Measurements from ENCODE around the gene THYN1.
"Not testable (repeated sequence)": the region's sequence is repeated elsewhere in the genome, so short reads cannot be mapped to it uniquely, and the experiment has no call there.

THYN1 gene

DNA sequence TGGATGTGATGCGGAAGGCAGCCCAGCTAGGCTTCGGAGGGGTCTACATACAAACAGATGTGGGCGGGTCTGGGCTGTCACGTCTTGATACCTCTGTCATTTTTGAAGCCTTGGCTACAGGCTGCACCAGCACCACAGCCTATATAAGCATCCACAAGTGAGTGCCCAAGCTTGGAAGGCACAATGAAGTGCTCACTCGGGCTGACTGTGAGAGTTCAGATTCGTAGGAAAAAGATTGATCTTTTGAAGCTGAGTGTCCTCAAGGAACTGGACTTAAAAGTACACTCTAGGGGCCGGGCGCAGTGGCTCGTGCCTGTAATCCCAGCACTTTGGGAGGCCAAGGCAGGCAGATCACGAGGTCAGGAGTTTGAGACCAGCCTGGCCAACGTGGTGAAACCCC, 3.9 kb upstream of the THYN1 start:
- H3K4me3 ChIP-seq (ENCODE audit: low read length): no peak overlapping the region
- DNase-seq (ENCODE audit: low read depth): no peak
- TF ChIP-seq, protein P1, sequence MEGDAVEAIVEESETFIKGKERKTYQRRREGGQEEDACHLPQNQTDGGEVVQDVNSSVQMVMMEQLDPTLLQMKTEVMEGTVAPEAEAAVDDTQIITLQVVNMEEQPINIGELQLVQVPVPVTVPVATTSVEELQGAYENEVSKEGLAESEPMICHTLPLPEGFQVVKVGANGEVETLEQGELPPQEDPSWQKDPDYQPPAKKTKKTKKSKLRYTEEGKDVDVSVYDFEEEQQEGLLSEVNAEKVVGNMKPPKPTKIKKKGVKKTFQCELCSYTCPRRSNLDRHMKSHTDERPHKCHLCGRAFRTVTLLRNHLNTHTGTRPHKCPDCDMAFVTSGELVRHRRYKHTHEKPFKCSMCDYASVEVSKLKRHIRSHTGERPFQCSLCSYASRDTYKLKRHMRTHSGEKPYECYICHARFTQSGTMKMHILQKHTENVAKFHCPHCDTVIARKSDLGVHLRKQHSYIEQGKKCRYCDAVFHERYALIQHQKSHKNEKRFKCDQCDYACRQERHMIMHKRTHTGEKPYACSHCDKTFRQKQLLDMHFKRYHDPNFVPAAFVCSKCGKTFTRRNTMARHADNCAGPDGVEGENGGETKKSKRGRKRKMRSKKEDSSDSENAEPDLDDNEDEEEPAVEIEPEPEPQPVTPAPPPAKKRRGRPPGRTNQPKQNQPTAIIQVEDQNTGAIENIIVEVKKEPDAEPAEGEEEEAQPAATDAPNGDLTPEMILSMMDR (IDR thresholded peaks at IDR 0.05; ENCODE audit: insufficient read depth, low read depth, low read length, missing control alignments): no peak

DNA sequence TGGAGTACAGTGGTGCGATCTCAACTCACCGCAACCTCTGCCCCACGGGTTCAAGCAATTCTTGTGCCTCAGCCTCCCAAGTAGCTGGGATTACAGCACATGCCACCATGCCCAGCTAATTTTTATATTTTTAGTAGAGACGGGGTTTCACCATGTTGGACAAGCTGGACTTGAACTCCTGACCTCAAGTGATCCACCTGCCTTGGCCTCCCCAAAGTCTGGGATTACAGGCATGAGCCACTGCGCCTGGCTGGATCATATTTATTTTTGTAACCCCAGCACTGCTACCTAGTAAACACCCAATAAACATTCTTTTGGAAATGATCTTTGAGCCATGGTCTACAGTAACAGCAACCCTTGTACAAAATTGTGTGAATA, 2.0 kb upstream of the THYN1 start:
- DNase-seq (ENCODE audit: low read depth); H3K4me3 ChIP-seq (ENCODE audit: low read length): not testable (repeated sequence)

DNA sequence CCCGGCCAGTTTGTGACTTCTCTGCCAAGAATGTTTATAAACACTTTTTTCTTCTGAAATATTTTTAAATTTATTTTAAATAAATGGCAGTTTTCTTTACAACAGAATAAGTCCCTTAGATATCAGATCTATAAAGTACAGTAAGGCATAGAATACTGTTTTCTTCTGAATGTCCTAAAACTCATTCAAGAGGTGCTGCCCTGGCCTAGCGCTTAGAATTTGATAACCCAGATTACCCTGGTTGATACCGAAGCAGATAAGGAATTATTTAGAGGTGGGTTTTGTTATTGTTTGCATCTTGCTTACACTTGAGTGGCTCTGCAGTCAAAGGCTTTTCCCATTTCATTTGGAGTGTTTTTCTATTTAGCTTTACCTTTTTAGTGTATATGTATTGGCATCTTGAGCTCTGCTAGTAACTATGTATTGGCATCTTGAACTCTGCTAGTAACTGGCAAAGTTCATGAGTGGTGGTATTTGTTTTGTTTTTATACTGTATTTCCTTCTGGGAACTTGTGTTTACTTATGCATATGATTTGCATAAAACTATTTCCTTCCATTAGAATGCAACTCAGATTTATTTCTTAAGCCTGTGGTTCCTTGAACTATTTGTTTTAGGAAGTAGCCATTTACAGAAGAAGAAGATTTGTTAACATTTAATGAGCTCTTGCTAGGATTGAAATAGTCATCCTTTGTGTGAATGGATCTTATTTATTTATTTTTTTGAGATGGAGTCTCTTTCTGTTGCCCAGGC, 1.5 kb upstream of the THYN1 start:
- DNase-seq (ENCODE audit: low read depth): no peak
- H3K4me3 ChIP-seq (ENCODE audit: low read length): peak overlapping the region; percentile 86
- TF ChIP-seq, protein P1 (IDR thresholded peaks at IDR 0.05; ENCODE audit: insufficient read depth, low read depth, low read length, missing control alignments): no peak

DNA sequence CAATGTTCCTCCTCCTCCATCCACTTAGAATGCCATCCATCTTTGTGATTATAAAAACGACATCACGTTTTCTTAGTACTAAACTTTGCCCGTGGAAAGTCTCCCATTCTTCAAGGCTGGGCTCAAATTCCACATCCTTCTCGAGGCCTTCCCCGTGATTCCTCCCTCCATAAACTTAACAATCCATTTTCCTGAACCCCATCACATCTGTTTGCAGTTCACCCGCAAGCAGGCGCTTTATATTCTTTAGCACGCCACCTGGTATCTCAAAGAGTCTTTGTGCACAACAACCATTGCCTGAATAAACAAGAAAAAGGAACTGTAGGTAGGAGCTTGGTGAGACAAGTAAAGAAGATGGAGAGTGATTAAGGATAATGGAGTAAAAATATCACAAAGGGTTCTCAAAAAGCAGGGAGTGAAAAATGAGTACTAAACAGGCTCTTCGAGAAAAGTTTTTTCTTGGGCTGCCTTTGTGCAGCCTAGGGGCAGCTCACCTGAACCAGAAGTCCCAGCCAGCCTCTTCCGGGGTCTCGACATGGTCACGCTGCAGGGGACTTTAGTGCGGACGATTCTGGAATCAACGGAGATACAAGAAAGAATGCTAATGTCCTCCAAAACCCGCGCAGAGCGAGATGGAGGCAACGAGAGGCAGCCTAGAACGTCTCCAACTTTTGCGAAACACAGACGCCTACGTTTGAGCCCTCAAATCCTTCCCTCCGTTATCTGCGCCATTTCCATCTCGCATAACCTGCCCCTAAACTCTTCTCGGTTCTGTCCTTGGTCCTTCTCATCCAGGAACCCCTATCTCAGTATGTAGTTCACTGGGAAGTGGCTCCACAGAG, 585 bp downstream of the THYN1 start:
- peak overlapping the region; percentile 86 for H3K4me3 ChIP-seq (ENCODE audit: low read length)
- TF ChIP-seq, protein P1 (IDR thresholded peaks at IDR 0.05; ENCODE audit: insufficient read depth, low read depth, low read length, missing control alignments): no peak
- peak; percentile 45 for DNase-seq (ENCODE audit: low read depth)

DNA sequence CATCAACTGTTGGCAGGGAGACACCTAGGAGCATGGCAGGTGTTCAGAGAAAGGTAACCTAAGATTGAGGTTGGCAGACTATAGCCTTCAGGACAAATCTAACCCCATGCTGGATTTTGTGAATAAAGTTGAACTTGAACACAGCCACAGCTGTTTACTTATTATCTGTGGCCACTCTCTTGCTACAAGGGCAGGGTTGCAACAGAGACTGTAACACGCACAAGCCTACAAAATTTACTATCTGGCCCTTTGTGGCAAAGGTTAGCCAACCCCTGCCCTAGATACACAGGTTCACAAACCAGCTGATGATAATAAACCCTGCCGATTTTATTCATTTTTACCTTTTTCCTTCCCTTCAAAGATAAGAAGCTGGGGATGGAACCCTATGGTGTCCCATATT, 2.5 kb downstream of the THYN1 start:
- no peak for DNase-seq (ENCODE audit: low read depth)
- no peak overlapping the region for H3K4me3 ChIP-seq (ENCODE audit: low read length)
- TF ChIP-seq, protein P1 (IDR thresholded peaks at IDR 0.05; ENCODE audit: insufficient read depth, low read depth, low read length, missing control alignments): no peak

DNA sequence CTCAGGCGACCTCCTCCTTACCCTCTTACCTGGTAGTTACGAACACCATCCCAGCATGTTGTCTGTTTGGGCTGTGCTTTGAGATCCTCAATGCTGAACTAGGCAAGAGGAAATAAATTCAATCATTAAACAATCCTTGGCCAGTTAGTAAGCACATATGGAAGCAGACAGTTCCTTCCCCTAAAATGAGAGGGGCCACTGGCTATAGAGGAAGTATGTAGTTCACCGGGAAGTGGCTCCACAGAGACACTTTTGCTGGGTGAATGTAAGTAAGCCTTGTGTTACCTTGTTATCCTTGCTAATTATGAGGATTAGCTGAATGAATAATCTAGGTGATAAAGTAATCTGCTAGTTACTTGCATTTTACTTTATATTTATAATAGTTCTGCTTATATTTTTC, 2.9 kb downstream of the THYN1 start:
- TF ChIP-seq, protein P1 (IDR thresholded peaks at IDR 0.05; ENCODE audit: insufficient read depth, low read depth, low read length, missing control alignments): no peak
- DNase-seq (ENCODE audit: low read depth): no peak

DNA sequence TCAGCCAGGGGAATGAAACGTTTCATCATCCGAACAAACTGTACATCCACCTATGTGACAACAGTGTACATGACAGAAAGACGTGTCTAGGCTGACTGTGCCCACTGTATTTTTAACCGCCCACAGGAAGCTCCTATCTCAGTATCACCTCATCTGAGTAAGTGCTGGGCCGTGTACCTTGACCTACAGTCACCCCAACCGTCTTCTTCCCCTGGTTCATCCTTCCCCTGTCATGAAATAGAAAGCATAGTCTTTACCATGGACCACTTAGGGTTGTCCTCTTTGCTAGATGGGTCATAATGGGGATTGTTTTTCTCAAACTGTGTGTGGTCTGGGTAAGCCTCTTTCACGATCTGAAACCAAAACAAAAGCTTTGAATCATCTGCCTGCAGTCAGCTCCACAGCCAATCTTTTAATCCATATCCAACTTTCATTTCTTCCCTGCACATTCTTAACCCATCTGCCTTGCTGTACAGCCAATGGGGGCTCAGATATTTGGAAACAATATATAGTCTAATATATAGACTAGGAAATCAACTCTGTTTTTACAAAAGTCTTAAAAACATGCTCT, 4.2 kb downstream of the THYN1 start:
- DNase-seq (ENCODE audit: low read depth): no peak
- TF ChIP-seq, protein P1 (IDR thresholded peaks at IDR 0.05; ENCODE audit: insufficient read depth, low read depth, low read length, missing control alignments): no peak
- no peak overlapping the region for H3K4me3 ChIP-seq (ENCODE audit: low read length)

More for the DNA sequence above, 2.9 kb downstream of the THYN1 start:
- H3K4me3 ChIP-seq (ENCODE audit: low read length): no peak overlapping the region

Measured in epithelial cell of esophagus (primary cell).